ENCODE data around the gene SMIM5.

DNA sequence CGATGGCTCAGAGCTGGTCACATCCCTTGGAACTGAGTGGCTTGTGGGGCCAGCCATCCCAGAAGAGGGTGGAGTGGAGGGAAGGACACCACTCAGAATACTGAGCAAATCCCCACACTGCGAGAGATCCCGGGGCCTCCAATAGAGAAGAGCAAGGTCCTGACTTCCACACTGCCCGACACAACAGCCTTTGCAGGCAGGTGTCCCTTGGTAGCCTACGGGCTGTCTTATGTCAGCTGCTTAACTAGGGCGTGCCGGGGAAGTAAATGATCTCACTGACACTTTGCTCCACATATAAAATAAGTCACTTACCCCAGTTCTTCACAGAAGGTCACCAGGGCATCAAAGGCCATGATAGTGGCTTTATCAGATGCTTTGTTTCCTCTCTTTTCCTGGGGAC, 17.6 kb downstream of the SMIM5 start:
- TF ChIP-seq CBX3 (IDR thresholded peaks at IDR 0.05; ENCODE audit: borderline replicate concordance in 1 of 2, low read length in 2 of 2) (no peak), RNF2 (IDR thresholded peaks at IDR 0.05) (no peak), ZKSCAN3 (CRISPR knock-in tag; IDR thresholded peaks at IDR 0.05) (no peak), CHD2 (IDR thresholded peaks at IDR 0.05; ENCODE audit: low read depth, low read length) (no peak), RFX5 (IDR thresholded peaks at IDR 0.05; ENCODE audit: low read depth, low read length) (no peak), ZBTB49 (CRISPR knock-in tag; IDR thresholded peaks at IDR 0.05; ENCODE audit: borderline replicate concordance) (no peak), EZH2 (IDR thresholded peaks at IDR 0.05; ENCODE audit: borderline replicate concordance, low read depth, low read length) (no peak), CHD4 (IDR thresholded peaks at IDR 0.05; ENCODE audit: insufficient read depth, insufficient replicate concordance, low read depth, low read length, poor library complexity, severe bottlenecking) (no peak), CTCF (IDR thresholded peaks at IDR 0.05 in 2 of 3, conservative IDR thresholded peaks at IDR 0.05 in 1 of 3; ENCODE audit: insufficient read depth in 2 of 3, low read depth in 1 of 3, low read length in 3 of 3) (no peak), SMARCE1 (IDR thresholded peaks at IDR 0.05) (no peak), CC2D1A (IDR thresholded peaks at IDR 0.05) (no peak), HMGXB4 (CRISPR knock-in tag; IDR thresholded peaks at IDR 0.05) (no peak)
- TF ChIP-seq, protein P1, sequence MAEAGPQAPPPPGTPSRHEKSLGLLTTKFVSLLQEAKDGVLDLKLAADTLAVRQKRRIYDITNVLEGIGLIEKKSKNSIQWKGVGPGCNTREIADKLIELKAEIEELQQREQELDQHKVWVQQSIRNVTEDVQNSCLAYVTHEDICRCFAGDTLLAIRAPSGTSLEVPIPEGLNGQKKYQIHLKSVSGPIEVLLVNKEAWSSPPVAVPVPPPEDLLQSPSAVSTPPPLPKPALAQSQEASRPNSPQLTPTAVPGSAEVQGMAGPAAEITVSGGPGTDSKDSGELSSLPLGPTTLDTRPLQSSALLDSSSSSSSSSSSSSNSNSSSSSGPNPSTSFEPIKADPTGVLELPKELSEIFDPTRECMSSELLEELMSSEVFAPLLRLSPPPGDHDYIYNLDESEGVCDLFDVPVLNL (CRISPR knock-in tag; IDR thresholded peaks at IDR 0.05; ENCODE audit: low read depth): no peak
